Liver (tissue), 3 donors: ENCODE results near the gene THUMPD1.

Source experiments
- JUND ChIP-seq, 2 donors: IDR thresholded peaks; 2 replicates each; pipeline ENCODE4 v1.6.1; 2016; ENCODE audit warnings: antibody characterized with exemption in 2 of 2
- TAF1 ChIP-seq: conservative IDR thresholded peaks from 2 replicates; pipeline ENCODE4 v1.6.1; 2016; ENCODE audit warnings: antibody characterized with exemption, mild to moderate bottlenecking
- ZBTB33 ChIP-seq: IDR thresholded peaks from 2 replicates; pipeline ENCODE4 v1.6.1; 2016; ENCODE audit warnings: antibody characterized with exemption
- TF ChIP-seq, protein P1 (sequence below): fragments of 150-350 bp; IDR thresholded peaks from 2 replicates; pipeline ENCODE4 v1.5.1; 2017; ENCODE audit warnings: improper control_type of control experiment, low read depth, low read length; ENCODE audit not compliant: missing input control
- TF ChIP-seq, protein P2 (sequence below): IDR thresholded peaks from 2 replicates; pipeline ENCODE4 v1.6.1; 2016; ENCODE audit warnings: antibody characterized with exemption, mild to moderate bottlenecking
- donor health status: healthy.
- donor health status: healthy.

GRCh38 chr16:20734782-20735181, 6.8 kb downstream of the THUMPD1 start:
- TF ChIP-seq, protein P1, sequence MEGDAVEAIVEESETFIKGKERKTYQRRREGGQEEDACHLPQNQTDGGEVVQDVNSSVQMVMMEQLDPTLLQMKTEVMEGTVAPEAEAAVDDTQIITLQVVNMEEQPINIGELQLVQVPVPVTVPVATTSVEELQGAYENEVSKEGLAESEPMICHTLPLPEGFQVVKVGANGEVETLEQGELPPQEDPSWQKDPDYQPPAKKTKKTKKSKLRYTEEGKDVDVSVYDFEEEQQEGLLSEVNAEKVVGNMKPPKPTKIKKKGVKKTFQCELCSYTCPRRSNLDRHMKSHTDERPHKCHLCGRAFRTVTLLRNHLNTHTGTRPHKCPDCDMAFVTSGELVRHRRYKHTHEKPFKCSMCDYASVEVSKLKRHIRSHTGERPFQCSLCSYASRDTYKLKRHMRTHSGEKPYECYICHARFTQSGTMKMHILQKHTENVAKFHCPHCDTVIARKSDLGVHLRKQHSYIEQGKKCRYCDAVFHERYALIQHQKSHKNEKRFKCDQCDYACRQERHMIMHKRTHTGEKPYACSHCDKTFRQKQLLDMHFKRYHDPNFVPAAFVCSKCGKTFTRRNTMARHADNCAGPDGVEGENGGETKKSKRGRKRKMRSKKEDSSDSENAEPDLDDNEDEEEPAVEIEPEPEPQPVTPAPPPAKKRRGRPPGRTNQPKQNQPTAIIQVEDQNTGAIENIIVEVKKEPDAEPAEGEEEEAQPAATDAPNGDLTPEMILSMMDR = no peak
- no peak for TF ChIP-seq TAF1
- no peak for TF ChIP-seq JUND (IDR thresholded peaks at IDR 0.05)
- TF ChIP-seq, protein P2, sequence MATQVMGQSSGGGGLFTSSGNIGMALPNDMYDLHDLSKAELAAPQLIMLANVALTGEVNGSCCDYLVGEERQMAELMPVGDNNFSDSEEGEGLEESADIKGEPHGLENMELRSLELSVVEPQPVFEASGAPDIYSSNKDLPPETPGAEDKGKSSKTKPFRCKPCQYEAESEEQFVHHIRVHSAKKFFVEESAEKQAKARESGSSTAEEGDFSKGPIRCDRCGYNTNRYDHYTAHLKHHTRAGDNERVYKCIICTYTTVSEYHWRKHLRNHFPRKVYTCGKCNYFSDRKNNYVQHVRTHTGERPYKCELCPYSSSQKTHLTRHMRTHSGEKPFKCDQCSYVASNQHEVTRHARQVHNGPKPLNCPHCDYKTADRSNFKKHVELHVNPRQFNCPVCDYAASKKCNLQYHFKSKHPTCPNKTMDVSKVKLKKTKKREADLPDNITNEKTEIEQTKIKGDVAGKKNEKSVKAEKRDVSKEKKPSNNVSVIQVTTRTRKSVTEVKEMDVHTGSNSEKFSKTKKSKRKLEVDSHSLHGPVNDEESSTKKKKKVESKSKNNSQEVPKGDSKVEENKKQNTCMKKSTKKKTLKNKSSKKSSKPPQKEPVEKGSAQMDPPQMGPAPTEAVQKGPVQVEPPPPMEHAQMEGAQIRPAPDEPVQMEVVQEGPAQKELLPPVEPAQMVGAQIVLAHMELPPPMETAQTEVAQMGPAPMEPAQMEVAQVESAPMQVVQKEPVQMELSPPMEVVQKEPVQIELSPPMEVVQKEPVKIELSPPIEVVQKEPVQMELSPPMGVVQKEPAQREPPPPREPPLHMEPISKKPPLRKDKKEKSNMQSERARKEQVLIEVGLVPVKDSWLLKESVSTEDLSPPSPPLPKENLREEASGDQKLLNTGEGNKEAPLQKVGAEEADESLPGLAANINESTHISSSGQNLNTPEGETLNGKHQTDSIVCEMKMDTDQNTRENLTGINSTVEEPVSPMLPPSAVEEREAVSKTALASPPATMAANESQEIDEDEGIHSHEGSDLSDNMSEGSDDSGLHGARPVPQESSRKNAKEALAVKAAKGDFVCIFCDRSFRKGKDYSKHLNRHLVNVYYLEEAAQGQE = no peak
- no peak for TF ChIP-seq ZBTB33
